ENCODE measurements around the gene AP5B1. TPM values are rescaled to one million over a fixed set of nuclear protein-coding genes. Genes with fewer than 3 reads are reported as not detected.

AP5B1 gene
- total and polyA plus RNA-seq, 9 of the 15 experiments (the other 6 are each of a cell fraction or from before 2014, with no cell fraction given) = 0.51 to 24.2 (median 5.1) TPM

GRCh38 chr11:65817835-65818680 is 37.3 kb upstream of the AP5B1 start (continued):
- TF ChIP-seq REST (IDR thresholded peaks at IDR 0.05; ENCODE audit: borderline replicate concordance) (peak; percentile 87), REST (CRISPR knock-in tag; IDR thresholded peaks at IDR 0.05; ENCODE audit: low read depth) (no peak), ZNF592 (IDR thresholded peaks at IDR 0.05) (no peak; the same call in none of the 2 replicates)
